ENCODE data around the gene RGR. TPM values are rescaled to one million over a fixed set of nuclear protein-coding genes. Genes with fewer than 3 reads are reported as not detected.

RGR gene
- total and polyA plus RNA-seq, 2 experiments from 2014 or later: not detected

DNA sequence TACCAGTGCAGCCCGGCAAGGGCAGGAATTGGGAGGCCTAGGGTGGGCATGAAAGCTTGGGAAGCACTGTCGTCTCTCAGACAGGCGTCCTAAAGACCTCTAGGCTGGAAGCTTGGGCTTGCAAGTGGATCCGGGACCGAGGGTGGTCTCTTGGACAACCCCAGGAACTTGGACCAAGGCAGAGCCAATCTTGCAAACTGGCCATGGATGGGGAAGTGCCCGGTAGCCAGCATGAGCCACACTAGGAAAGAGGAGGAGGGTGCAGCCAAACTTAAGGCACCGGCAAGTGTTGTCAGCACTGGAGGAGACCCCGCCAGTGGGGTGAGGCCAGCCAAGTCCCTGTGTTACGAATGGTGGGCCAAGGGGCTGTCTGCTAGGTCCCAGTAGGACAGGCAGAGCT, 28.0 kb upstream of the RGR start:
- Mint-ChIP-seq H3K27me3 (ENCODE audit: insufficient read depth, low read depth, poor library complexity) (no peaks in the 10 kb centered on the region), H3K27ac (no peak overlapping the region), H3K4me3 (no peak overlapping the region), H3K9me3 (no peaks in the 10 kb centered on the region; the same call in 1 of the 3 replicates), H3K36me3 (ENCODE audit: low read depth) (no peaks in the 10 kb centered on the region), H3K4me1 (peaks cover 7% of the 10 kb centered on the region; the same call in 2 of the 3 replicates)
- Histone ChIP-seq H3K4me2 (no peak overlapping the region), H3K4me3 (no peak overlapping the region), H3K79me2 (replicated peaks; ENCODE audit: insufficient read depth) (no peaks in the 10 kb centered on the region), H3K36me3 (ENCODE audit: insufficient read depth) (no peaks in the 10 kb centered on the region), H3K27me3 (ENCODE audit: insufficient read depth) (no peaks in the 10 kb centered on the region), H3K4me1 (ENCODE audit: insufficient read depth) (no peaks in the 10 kb centered on the region), H3K27ac (ENCODE audit: low read depth) (no peak overlapping the region), H4K20me1 (replicated peaks; ENCODE audit: insufficient read depth) (no peaks in the 10 kb centered on the region), H3K9me2 (ENCODE audit: insufficient read depth) (no peaks in the 10 kb centered on the region), H3F3A (replicated peaks; ENCODE audit: low read depth) (no peaks in the 10 kb centered on the region), H2AFZ (no peak overlapping the region)
- no peak for DNase-seq (ENCODE audit: low spot score)
- TF ChIP-seq JUNB (IDR thresholded peaks at IDR 0.05; ENCODE audit: unreplicated experiment): no peak
- no peak for ATAC-seq

DNA sequence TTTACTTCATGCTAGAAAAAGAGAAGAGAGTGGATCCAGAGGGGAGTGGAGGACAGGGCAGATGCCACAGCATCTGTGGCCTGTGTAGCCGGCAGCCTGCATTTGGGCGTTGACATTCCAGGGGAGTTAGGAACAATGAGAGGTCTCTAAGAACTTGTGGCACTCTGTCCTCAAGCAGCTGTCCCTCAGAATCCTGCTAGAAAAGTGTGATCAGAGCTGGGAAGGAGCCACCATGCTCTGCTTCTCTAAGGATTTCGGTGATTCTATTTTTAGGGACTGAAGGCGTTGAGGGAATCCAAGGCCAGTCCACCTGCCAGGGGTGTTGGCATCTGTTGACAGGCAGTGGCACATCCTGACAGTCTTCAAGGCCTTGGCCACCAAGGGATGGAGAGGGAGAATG, 27.1 kb upstream of the RGR start:
- Histone ChIP-seq H3K27ac (ENCODE audit: low read depth) (no peak overlapping the region), H3K4me1 (ENCODE audit: insufficient read depth) (no peaks in the 10 kb centered on the region), H3K4me3 (no peak overlapping the region), H3K36me3 (ENCODE audit: insufficient read depth) (no peaks in the 10 kb centered on the region), H3K4me2 (no peak overlapping the region), H3K79me2 (replicated peaks; ENCODE audit: insufficient read depth) (no peaks in the 10 kb centered on the region), H3K27me3 (ENCODE audit: insufficient read depth) (no peaks in the 10 kb centered on the region), H3F3A (replicated peaks; ENCODE audit: low read depth) (no peaks in the 10 kb centered on the region), H3K9me2 (ENCODE audit: insufficient read depth) (no peaks in the 10 kb centered on the region), H4K20me1 (replicated peaks; ENCODE audit: insufficient read depth) (no peaks in the 10 kb centered on the region), H2AFZ (no peak overlapping the region)
- no peak for TF ChIP-seq JUNB (IDR thresholded peaks at IDR 0.05; ENCODE audit: unreplicated experiment)
- TF ChIP-seq, protein P1, sequence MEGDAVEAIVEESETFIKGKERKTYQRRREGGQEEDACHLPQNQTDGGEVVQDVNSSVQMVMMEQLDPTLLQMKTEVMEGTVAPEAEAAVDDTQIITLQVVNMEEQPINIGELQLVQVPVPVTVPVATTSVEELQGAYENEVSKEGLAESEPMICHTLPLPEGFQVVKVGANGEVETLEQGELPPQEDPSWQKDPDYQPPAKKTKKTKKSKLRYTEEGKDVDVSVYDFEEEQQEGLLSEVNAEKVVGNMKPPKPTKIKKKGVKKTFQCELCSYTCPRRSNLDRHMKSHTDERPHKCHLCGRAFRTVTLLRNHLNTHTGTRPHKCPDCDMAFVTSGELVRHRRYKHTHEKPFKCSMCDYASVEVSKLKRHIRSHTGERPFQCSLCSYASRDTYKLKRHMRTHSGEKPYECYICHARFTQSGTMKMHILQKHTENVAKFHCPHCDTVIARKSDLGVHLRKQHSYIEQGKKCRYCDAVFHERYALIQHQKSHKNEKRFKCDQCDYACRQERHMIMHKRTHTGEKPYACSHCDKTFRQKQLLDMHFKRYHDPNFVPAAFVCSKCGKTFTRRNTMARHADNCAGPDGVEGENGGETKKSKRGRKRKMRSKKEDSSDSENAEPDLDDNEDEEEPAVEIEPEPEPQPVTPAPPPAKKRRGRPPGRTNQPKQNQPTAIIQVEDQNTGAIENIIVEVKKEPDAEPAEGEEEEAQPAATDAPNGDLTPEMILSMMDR (conservative IDR thresholded peaks at IDR 0.05; ENCODE audit: low read depth in 2 of 2): no peak
- TF ChIP-seq, protein P2, sequence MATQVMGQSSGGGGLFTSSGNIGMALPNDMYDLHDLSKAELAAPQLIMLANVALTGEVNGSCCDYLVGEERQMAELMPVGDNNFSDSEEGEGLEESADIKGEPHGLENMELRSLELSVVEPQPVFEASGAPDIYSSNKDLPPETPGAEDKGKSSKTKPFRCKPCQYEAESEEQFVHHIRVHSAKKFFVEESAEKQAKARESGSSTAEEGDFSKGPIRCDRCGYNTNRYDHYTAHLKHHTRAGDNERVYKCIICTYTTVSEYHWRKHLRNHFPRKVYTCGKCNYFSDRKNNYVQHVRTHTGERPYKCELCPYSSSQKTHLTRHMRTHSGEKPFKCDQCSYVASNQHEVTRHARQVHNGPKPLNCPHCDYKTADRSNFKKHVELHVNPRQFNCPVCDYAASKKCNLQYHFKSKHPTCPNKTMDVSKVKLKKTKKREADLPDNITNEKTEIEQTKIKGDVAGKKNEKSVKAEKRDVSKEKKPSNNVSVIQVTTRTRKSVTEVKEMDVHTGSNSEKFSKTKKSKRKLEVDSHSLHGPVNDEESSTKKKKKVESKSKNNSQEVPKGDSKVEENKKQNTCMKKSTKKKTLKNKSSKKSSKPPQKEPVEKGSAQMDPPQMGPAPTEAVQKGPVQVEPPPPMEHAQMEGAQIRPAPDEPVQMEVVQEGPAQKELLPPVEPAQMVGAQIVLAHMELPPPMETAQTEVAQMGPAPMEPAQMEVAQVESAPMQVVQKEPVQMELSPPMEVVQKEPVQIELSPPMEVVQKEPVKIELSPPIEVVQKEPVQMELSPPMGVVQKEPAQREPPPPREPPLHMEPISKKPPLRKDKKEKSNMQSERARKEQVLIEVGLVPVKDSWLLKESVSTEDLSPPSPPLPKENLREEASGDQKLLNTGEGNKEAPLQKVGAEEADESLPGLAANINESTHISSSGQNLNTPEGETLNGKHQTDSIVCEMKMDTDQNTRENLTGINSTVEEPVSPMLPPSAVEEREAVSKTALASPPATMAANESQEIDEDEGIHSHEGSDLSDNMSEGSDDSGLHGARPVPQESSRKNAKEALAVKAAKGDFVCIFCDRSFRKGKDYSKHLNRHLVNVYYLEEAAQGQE (IDR thresholded peaks at IDR 0.05; ENCODE audit: unreplicated experiment): no peak
- TF ChIP-seq CREB1 (CRISPR knock-in tag; IDR thresholded peaks at IDR 0.05; ENCODE audit: low read depth): no peak
- no peak for TF ChIP-seq NANOG (IDR thresholded peaks at IDR 0.05; ENCODE audit: borderline replicate concordance)
- TF ChIP-seq POLR2AphosphoS5 (IDR thresholded peaks at IDR 0.05; ENCODE audit: low read depth): no peak
- ATAC-seq (no peak), DNase-seq (ENCODE audit: low spot score) (no peak)
- Mint-ChIP-seq H3K4me1 (peaks cover 7% of the 10 kb centered on the region; the same call in 2 of the 3 replicates), H3K4me3 (no peak overlapping the region), H3K27me3 (ENCODE audit: insufficient read depth, low read depth, poor library complexity) (peaks cover 2% of the 10 kb centered on the region), H3K27ac (no peak overlapping the region), H3K36me3 (ENCODE audit: low read depth) (no peaks in the 10 kb centered on the region), H3K9me3 (no peaks in the 10 kb centered on the region; the same call in 1 of the 3 replicates)
